BLaER1 treated with 17β-estradiol and CSF1 and Interleukin-3, amounts not matched to agents 10 nM and 100 nM (cell line): ENCODE data around the gene ABHD15.

ENCODE experiments used
- H3K27ac ChIP-seq, 11 experiments: shearing (Covaris generic); formaldehyde crosslinking; 2 replicates each; pipeline ENCODE4 v1.8.1; 2022
- H3K27me3 ChIP-seq, 11 experiments: shearing (Covaris generic); formaldehyde crosslinking; 2 replicates each; pipeline ENCODE4 v1.8.1; 2022
- H3K36me3 ChIP-seq, 11 experiments: shearing (Covaris generic); formaldehyde crosslinking; 2 replicates each; pipeline ENCODE4 v1.8.1; 2022
- H3K4me1 ChIP-seq, 10 experiments: shearing (Covaris generic); formaldehyde crosslinking; 2 replicates each; pipeline ENCODE4 v1.8.1; 2022
- H3K4me2 ChIP-seq, 11 experiments: shearing (Covaris generic); formaldehyde crosslinking; 2 replicates each; pipeline ENCODE4 v1.8.1; 2022
- H3K4me3 ChIP-seq, 10 experiments: shearing (Covaris generic); formaldehyde crosslinking; 2 replicates each; pipeline ENCODE4 v1.8.1; 2022
- H3K9ac ChIP-seq, 11 experiments: shearing (Covaris generic); formaldehyde crosslinking; 2 replicates each; pipeline ENCODE4 v1.8.1; 2022
- H3K9me3 ChIP-seq, 11 experiments: shearing (Covaris generic); formaldehyde crosslinking; replicated peaks in 1 of 11; 2 replicates each; pipeline ENCODE4 v1.8.1; 2022
- H4K20me1 ChIP-seq, 11 experiments: shearing (Covaris generic); formaldehyde crosslinking; 2 replicates each; pipeline ENCODE4 v1.8.1; 2022
- Cebpa-rat ChIP-seq, 11 experiments: shearing (Covaris generic); IDR thresholded peaks; 2 replicates each; pipeline ENCODE4 v1.8.1; 2022

Gene ABHD15

GRCh38 chr17:29524692-29525091, 42.1 kb downstream of the ABHD15 start:
- no peak overlapping the region for H3K27ac ChIP-seq
- TF ChIP-seq Cebpa-rat (IDR thresholded peaks at IDR 0.05): no peak
- H3K36me3 ChIP-seq: peaks cover 98 to 100% (median 100%) of the 10 kb centered on the region in 11 experiments
- no peak overlapping the region for H3K4me2 ChIP-seq
- H3K9ac ChIP-seq: no peak overlapping the region
- H3K4me3 ChIP-seq: no peak overlapping the region
- H3K27me3 ChIP-seq: no peaks in the 10 kb centered on the region
- H3K4me1 ChIP-seq: no peaks in the 10 kb centered on the region
- H3K9me3 ChIP-seq: no peaks in the 10 kb centered on the region
- peaks cover 0 to 71% (median 7%) of the 10 kb centered on the region in 11 experiments; a peak in 8 of 22 replicates for H4K20me1 ChIP-seq

- H3K27me3 ChIP-seq: no peaks in the 10 kb centered on the region
- no peak for TF ChIP-seq Cebpa-rat (IDR thresholded peaks at IDR 0.05)
- no peak overlapping the region for H3K9ac ChIP-seq
- H3K4me2 ChIP-seq: no peak overlapping the region
- no peaks in the 10 kb centered on the region for H3K4me1 ChIP-seq
- no peak overlapping the region for H3K27ac ChIP-seq
- peaks cover 0 to 65% (median 0%) of the 10 kb centered on the region in 11 experiments; a peak in 7 of 22 replicates for H4K20me1 ChIP-seq
- no peaks in the 10 kb centered on the region for H3K9me3 ChIP-seq
- no peak overlapping the region for H3K4me3 ChIP-seq
- peaks cover 98 to 100% (median 99%) of the 10 kb centered on the region in 11 experiments for H3K36me3 ChIP-seq
These were observed 48.5 kb downstream of the ABHD15 start for GRCh38 chr17:29518359-29518758.

- H3K36me3 ChIP-seq: peaks cover 95 to 100% (median 99%) of the 10 kb centered on the region in 11 experiments
- no peak for TF ChIP-seq Cebpa-rat (IDR thresholded peaks at IDR 0.05)
- H3K9ac ChIP-seq: no peak overlapping the region
These were observed 52.0 kb downstream of the ABHD15 start for GRCh38 chr17:29514792-29515191.

GRCh38 chr17:29510953-29511352, 55.9 kb downstream of the ABHD15 start:
- Histone ChIP-seq H4K20me1 (peaks cover 0 to 56% (median 0%) of the 10 kb centered on the region in 11 experiments; a peak in 7 of 22 replicates), H3K27ac (no peak overlapping the region), H3K4me3 (no peak overlapping the region), H3K9ac (no peak overlapping the region), H3K36me3 (peaks cover 86 to 100% (median 96%) of the 10 kb centered on the region in 11 experiments), H3K27me3 (no peaks in the 10 kb centered on the region), H3K4me1 (peaks cover 0 to 10% (median 0%) of the 10 kb centered on the region in 10 experiments; a peak in 5 of 20 replicates), H3K4me2 (no peak overlapping the region), H3K9me3 (no peaks in the 10 kb centered on the region)
- no peak for TF ChIP-seq Cebpa-rat (IDR thresholded peaks at IDR 0.05)

More at GRCh38 chr17:29514792-29515191, 52.0 kb downstream of the ABHD15 start:
- Histone ChIP-seq H3K4me3 (no peak overlapping the region), H3K9me3 (no peaks in the 10 kb centered on the region), H3K27ac (no peak overlapping the region), H3K4me1 (no peaks in the 10 kb centered on the region), H3K27me3 (no peaks in the 10 kb centered on the region), H3K4me2 (no peak overlapping the region), H4K20me1 (peaks cover 0 to 61% (median 0%) of the 10 kb centered on the region in 11 experiments; a peak in 7 of 22 replicates)
